Measurements from ENCODE around the gene HERC5.

GRCh38 chr4:88537709-88538108 is 80.8 kb downstream of the HERC5 start:
- TF ChIP-seq POLR2A (IDR thresholded peaks at IDR 0.05) (no peak), EP300 (IDR thresholded peaks at IDR 0.05; ENCODE audit: low read depth) (no peak)

All from transverse colon (tissue), 1 donor.